HepG2 (cell line): ENCODE data around the gene EFNA2. TPM values are rescaled to one million over a fixed set of nuclear protein-coding genes. Genes with fewer than 3 reads are reported as not detected.
A peak's percentile ranks its signal among the peaks of the same experiment; 100 is the strongest.

Experiments
- ATF4 ChIP-seq, 2 experiments: fragments of 450-650 bp in 1 of 2; sonication (generic) in 1 of 2; formaldehyde crosslinking; IDR thresholded peaks; 2 replicates each; pipeline versions ENCODE4 v1.5.0 to v1.8.0; 2020 to 2022; ENCODE audit warnings: mild to moderate bottlenecking in 1 of 2, missing genetic modification reagents in 1 of 2
- FOSL1 ChIP-seq: sonication (generic); formaldehyde crosslinking; IDR thresholded peaks from 2 replicates; pipeline ENCODE4 v1.9.0; 2021; ENCODE audit warnings: missing genetic modification reagents, borderline replicate concordance
- HMGXB3 ChIP-seq: sonication (generic); formaldehyde crosslinking; IDR thresholded peaks from 2 replicates; pipeline ENCODE4 v1.4.0; 2020; ENCODE audit warnings: missing genetic modification reagents, borderline replicate concordance
- HNRNPK ChIP-seq: fragments of 200-400 bp; formaldehyde crosslinking; IDR thresholded peaks from 2 replicates; pipeline ENCODE4 v1.6.1; 2018; ENCODE audit warnings: low read length, low read depth, moderate library complexity, mild to moderate bottlenecking; ENCODE audit not compliant: poor library complexity, severe bottlenecking
- JUN ChIP-seq: sonication (generic); formaldehyde crosslinking; IDR thresholded peaks from 2 replicates; pipeline ENCODE4 v1.4.0; 2020; ENCODE audit warnings: mild to moderate bottlenecking, missing genetic modification reagents
- KDM1A ChIP-seq: IDR thresholded peaks from 2 replicates; pipeline ENCODE4 v1.6.1; 2016; ENCODE audit warnings: missing compliant biosample characterization
- LBX2 ChIP-seq: sonication (generic); formaldehyde crosslinking; IDR thresholded peaks from 2 replicates; pipeline ENCODE4 v1.5.0; 2020; ENCODE audit warnings: missing genetic modification reagents, mild to moderate bottlenecking, borderline replicate concordance
- MAFG ChIP-seq: sonication (generic); formaldehyde crosslinking; IDR thresholded peaks from 2 replicates; pipeline ENCODE4 v1.5.1; 2020; ENCODE audit warnings: mild to moderate bottlenecking, missing genetic modification reagents
- POLR2AphosphoS2 ChIP-seq: IDR thresholded peaks from 2 replicates; pipeline ENCODE4 v1.6.1; 2011; ENCODE audit warnings: low read depth, low read length, improper control_type of control experiment
- RCOR2 ChIP-seq: IDR thresholded peaks from 2 replicates; pipeline ENCODE4 v1.6.1; 2016; ENCODE audit warnings: missing biosample characterization, missing genetic modification reagents
- RNF2 ChIP-seq: fragments of 450-650 bp; conservative IDR thresholded peaks from 2 replicates; pipeline ENCODE4 v1.6.1; 2016; ENCODE audit warnings: low read depth
- SIN3A ChIP-seq: IDR thresholded peaks from 2 replicates; pipeline ENCODE4 v1.6.1; 2011; ENCODE audit warnings: low read depth, mild to moderate bottlenecking, control low read depth, low read length, borderline replicate concordance
- TP53 ChIP-seq: sonication (generic); formaldehyde crosslinking; conservative IDR thresholded peaks from 2 replicates; pipeline ENCODE4 v1.4.0; 2020; ENCODE audit warnings: missing genetic modification reagents
- U2AF1 ChIP-seq: fragments of 200-400 bp; formaldehyde crosslinking; optimal IDR thresholded peaks from 2 replicates; pipeline ENCODE3; 2017; ENCODE audit warnings: mild to moderate bottlenecking, low read depth, low read length
- ZBTB8A ChIP-seq: sonication (generic); formaldehyde crosslinking; IDR thresholded peaks from 2 replicates; pipeline ENCODE4 v1.4.0; 2020; ENCODE audit warnings: mild to moderate bottlenecking, low read depth, missing genetic modification reagents, borderline replicate concordance
- ZNF224 ChIP-seq: sonication (generic); formaldehyde crosslinking; IDR thresholded peaks from 2 replicates; pipeline ENCODE4 v1.5.0; 2020; ENCODE audit warnings: mild to moderate bottlenecking, missing genetic modification reagents
- ZNF263 ChIP-seq: sonication (generic); formaldehyde crosslinking; IDR thresholded peaks from 2 replicates; pipeline ENCODE4 v1.4.0; 2020; ENCODE audit warnings: missing genetic modification reagents
- ZNF44 ChIP-seq: sonication (generic); formaldehyde crosslinking; IDR thresholded peaks from 2 replicates; pipeline ENCODE4 v1.5.1; 2020; ENCODE audit warnings: mild to moderate bottlenecking, missing genetic modification reagents
- ZNF460 ChIP-seq: sonication (generic); formaldehyde crosslinking; IDR thresholded peaks from 2 replicates; pipeline ENCODE4 v1.5.1; 2020; ENCODE audit warnings: missing genetic modification reagents, mild to moderate bottlenecking, borderline replicate concordance
- ZNF639 ChIP-seq: conservative IDR thresholded peaks from 2 replicates; pipeline ENCODE4 v1.6.1; 2018; ENCODE audit warnings: missing genetic modification reagents
- ZNF747 ChIP-seq: sonication (generic); formaldehyde crosslinking; IDR thresholded peaks from 2 replicates; pipeline ENCODE4 v1.8.1; 2023; ENCODE audit warnings: missing genetic modification reagents, mild to moderate bottlenecking, borderline replicate concordance
- ZSCAN5A ChIP-seq: sonication (generic); formaldehyde crosslinking; IDR thresholded peaks from 2 replicates; pipeline ENCODE4 v1.8.0; 2022; ENCODE audit warnings: mild to moderate bottlenecking, missing genetic modification reagents, borderline replicate concordance
- polyA plus RNA-seq, 8 experiments: library from polyadenylated mRNA; depleted of rRNA in 3 of 8; stranded (reverse) in 7 of 8; unstranded in 1 of 8; fragments of >200 nt; fragmentation: Illumina TruSeq in 4 of 8; extraction: Trizol in 4 of 8; gene quantifications; 2 replicates each; pipeline versions ENCODE4 v1.2.1 to v1.2.3, GENCODE V29; 2011 to 2016; ENCODE audit warnings: low read depth in 4 of 8, missing spikeins in 1 of 8, mixed read lengths in 1 of 8; ENCODE audit not compliant: insufficient read depth in 1 of 8
- total RNA-seq, 5 experiments: library from RNA; depleted of rRNA; stranded (reverse); fragments of >200 nt; fragmentation: Illumina TruSeq; extraction: Trizol; gene quantifications; 2 replicates each; pipeline ENCODE4 v1.2.3, GENCODE V29; 2016; ENCODE audit warnings: low read depth in 1 of 5

The EFNA2 gene
- total and polyA plus RNA-seq, 2 of the 13 experiments (the other 11 are each of a cell fraction or from before 2014, with no cell fraction given), result 6.0 to 9.9 TPM

GRCh38 chr19:1253514-1254080 lies 32.1 kb upstream of the EFNA2 start (continued):
- TF ChIP-seq ZNF224 (CRISPR knock-in tag) (no peak; the same call in 1 of the 2 replicates), ZNF44 (CRISPR knock-in tag) (no peak), KDM1A (no peak), RNF2 (no peak), ZSCAN5A (CRISPR knock-in tag) (no peak), HNRNPK (no peak), ZNF460 (no peak), TP53 (CRISPR knock-in tag) (no peak), U2AF1 (peak; percentile 71), SIN3A (0 out of 2 replicates have a peak, but pooled peaks have one; percentile 15), FOSL1 (CRISPR knock-in tag) (no peak; the same call in 1 of the 2 replicates), LBX2 (CRISPR knock-in tag) (0 out of 2 replicates have a peak, but pooled peaks have one; percentile 29), ZNF639 (no peak; the same call in 1 of the 2 replicates), ATF4 (CRISPR knock-in tag; IDR thresholded peaks at IDR 0.05) (no peak), ZNF263 (CRISPR knock-in tag) (no peak; the same call in 1 of the 2 replicates), JUN (CRISPR knock-in tag) (no peak; the same call in 1 of the 2 replicates), MAFG (no peak), ZNF747 (CRISPR knock-in tag) (0 out of 2 replicates have a peak, but pooled peaks have one; percentile 57), ZBTB8A (CRISPR knock-in tag) (no peak), RCOR2 (no peak), HMGXB3 (CRISPR knock-in tag) (no peak), POLR2AphosphoS2 (no peak; the same call in 1 of the 2 replicates)
